IMR-90 (cell line): Measurements from ENCODE around the gene BLOC1S2. TPM values are rescaled to one million over a fixed set of nuclear protein-coding genes. Genes with fewer than 3 reads are reported as not detected.

Experiments used
- ATAC-seq: fragments of 200-7000 bp; cut with Tn5 transposase; 2 replicates; pipeline ENCODE4 v1.9.1; 2020; ENCODE audit warnings: low read depth, mild to moderate bottlenecking, moderate library complexity
- BruUV-seq: library from RNA; stranded (reverse); fragments of 400-500 nt; replicated peaks from 2 replicates; lab custom pipeline; 2021; lab: Mats Ljungman, UMichigan
- CTCF ChIA-PET: fragments of 300-600 bp; formaldehyde crosslinking; extraction: SDS; loops from one replicate; lab custom pipeline; 2021; ENCODE audit warnings: antibody characterized with exemption; lab: Yijun Ruan, JAX
- POLR2A ChIA-PET: fragments of 300-600 bp; sonication (Branson Sonifier 250); formaldehyde crosslinking; loops from one replicate; lab custom pipeline; 2022; ENCODE audit warnings: antibody characterized with exemption; ENCODE audit not compliant: unreplicated experiment; lab: Charles Lee
- DNase-seq: peaks from one replicate; pipeline ENCODE4 v3.0.0; 2013
- H2AFZ ChIP-seq: replicated peaks from 2 replicates; pipeline ENCODE3; 2013; ENCODE audit warnings: low read length, mild to moderate bottlenecking; ENCODE audit not compliant: poor library complexity
- H2AK5ac ChIP-seq: 2 replicates; pipeline ENCODE4 v1.6.1; 2013; ENCODE audit warnings: low read depth, low read length, inconsistent platforms
- H2AK9ac ChIP-seq: replicated peaks from 2 replicates; pipeline ENCODE3; 2013; ENCODE audit warnings: mild to moderate bottlenecking, low read depth, low read length, moderate library complexity; ENCODE audit not compliant: poor library complexity
- H2BK120ac ChIP-seq: 2 replicates; pipeline ENCODE4 v1.6.1; 2013; ENCODE audit warnings: low read depth, low read length, inconsistent platforms
- H2BK15ac ChIP-seq: 3 replicates; pipeline ENCODE4 v1.6.1; 2013; ENCODE audit warnings: low read depth, low read length, inconsistent platforms
- H2BK20ac ChIP-seq: 2 replicates; pipeline ENCODE4 v1.6.1; 2013; ENCODE audit warnings: low read depth, mild to moderate bottlenecking, inconsistent platforms, low read length, moderate library complexity
- H2BK5ac ChIP-seq: 2 replicates; pipeline ENCODE4 v1.6.1; 2013; ENCODE audit warnings: mild to moderate bottlenecking, low read depth, low read length, inconsistent platforms; ENCODE audit not compliant: poor library complexity, severe bottlenecking
- H3K14ac ChIP-seq: replicated peaks from 2 replicates; pipeline ENCODE4 v1.6.1; 2013; ENCODE audit warnings: low read depth, low read length, inconsistent platforms
- H3K18ac ChIP-seq: 2 replicates; pipeline ENCODE4 v1.6.1; 2013; ENCODE audit warnings: low read depth, low read length, control low read depth
- H3K23ac ChIP-seq: 2 replicates; pipeline ENCODE4 v1.6.1; 2013; ENCODE audit warnings: low read depth, low read length, inconsistent platforms
- H3K27ac ChIP-seq: 2 replicates; pipeline ENCODE4 v1.5.1; 2013; ENCODE audit warnings: mild to moderate bottlenecking, control low read depth, low read length; ENCODE audit not compliant: insufficient read depth
- H3K27me3 ChIP-seq: 2 replicates; pipeline ENCODE4 v1.6.1; 2013; ENCODE audit warnings: low read length; ENCODE audit not compliant: control insufficient read depth, insufficient read depth
- H3K36me3 ChIP-seq: 2 replicates; pipeline ENCODE4 v1.6.1; 2013; ENCODE audit warnings: low read length, mixed read lengths; ENCODE audit not compliant: control insufficient read depth, insufficient read depth
- H3K4ac ChIP-seq: 2 replicates; pipeline ENCODE4 v1.6.1; 2013; ENCODE audit warnings: low read depth, low read length, inconsistent platforms
- H3K4me1 ChIP-seq: 2 replicates; pipeline ENCODE4 v1.6.1; 2013; ENCODE audit warnings: low read length, mixed read lengths; ENCODE audit not compliant: control insufficient read depth, insufficient read depth
- H3K4me2 ChIP-seq: 2 replicates; pipeline ENCODE4 v1.6.1; 2013; ENCODE audit warnings: low read depth, mild to moderate bottlenecking, control low read depth, low read length, moderate library complexity
- H3K4me3 ChIP-seq: 2 replicates; pipeline ENCODE4 v1.5.1; 2013; ENCODE audit warnings: low read depth, mild to moderate bottlenecking, control low read depth, low read length, moderate library complexity; ENCODE audit not compliant: insufficient read depth
- H3K56ac ChIP-seq: 2 replicates; pipeline ENCODE4 v1.6.1; 2013; ENCODE audit warnings: low read length, inconsistent platforms; ENCODE audit not compliant: insufficient read depth; ENCODE audit errors: extremely low read depth
- H3K79me1 ChIP-seq, 2 experiments: 2 replicates each; pipeline ENCODE4 v1.6.1; 2013; ENCODE audit warnings: low read length in 2 of 2, inconsistent platforms in 1 of 2, low read depth in 1 of 2
- H3K9ac ChIP-seq: 2 replicates; pipeline ENCODE4 v1.6.1; 2013; ENCODE audit warnings: low read depth, low read length, control low read depth
- H3K9me1 ChIP-seq: 2 replicates; pipeline ENCODE4 v1.6.1; 2013; ENCODE audit warnings: low read length, inconsistent platforms; ENCODE audit not compliant: insufficient read depth
- H3K9me3 ChIP-seq: 2 replicates; pipeline ENCODE4 v1.6.1; 2013; ENCODE audit warnings: low read length; ENCODE audit not compliant: control insufficient read depth, insufficient read depth
- H4K20me1 ChIP-seq: 2 replicates; pipeline ENCODE4 v1.6.1; 2013; ENCODE audit warnings: low read length, inconsistent platforms; ENCODE audit not compliant: insufficient read depth
- H4K5ac ChIP-seq: 2 replicates; pipeline ENCODE4 v1.6.1; 2013; ENCODE audit warnings: mild to moderate bottlenecking, low read depth, low read length, control low read depth
- H4K8ac ChIP-seq, 2 experiments: 2 replicates each; pipeline ENCODE4 v1.6.1; 2013; ENCODE audit warnings: low read depth in 2 of 2, low read length in 2 of 2, control low read depth in 1 of 2, inconsistent platforms in 1 of 2
- H4K91ac ChIP-seq: 2 replicates; pipeline ENCODE4 v1.6.1; 2013; ENCODE audit warnings: low read depth, low read length, inconsistent platforms; ENCODE audit not compliant: insufficient read depth
- BHLHE40 ChIP-seq: fragments of 150-350 bp; IDR thresholded peaks from 2 replicates; pipeline ENCODE4 v1.6.1; 2016; ENCODE audit warnings: mild to moderate bottlenecking, low read depth, low read length
- CEBPB ChIP-seq: IDR thresholded peaks from 2 replicates; pipeline ENCODE4 v1.6.1; 2012; ENCODE audit warnings: low read depth, low read length, improper control_type of control experiment
- CHD1 ChIP-seq: IDR thresholded peaks from 2 replicates; pipeline ENCODE4 v1.6.1; 2012; ENCODE audit warnings: low read depth, low read length, improper control_type of control experiment
- FOS ChIP-seq: fragments of 150-350 bp; IDR thresholded peaks from 2 replicates; pipeline ENCODE4 v1.6.1; 2016; ENCODE audit warnings: low read depth, low read length
- MAFK ChIP-seq: IDR thresholded peaks from 2 replicates; pipeline ENCODE4 v1.6.1; 2012; ENCODE audit warnings: low read depth, low read length, improper control_type of control experiment
- MAZ ChIP-seq: IDR thresholded peaks from 2 replicates; pipeline ENCODE4 v1.6.1; 2012; ENCODE audit warnings: low read depth, mild to moderate bottlenecking, low read length, improper control_type of control experiment, moderate library complexity, borderline replicate concordance
- MXI1 ChIP-seq: IDR thresholded peaks from 2 replicates; pipeline ENCODE4 v1.6.1; 2012; ENCODE audit warnings: low read depth, mild to moderate bottlenecking, low read length, moderate library complexity, borderline replicate concordance
- NFE2L2 ChIP-seq: fragments of 150-350 bp; IDR thresholded peaks from 2 replicates; pipeline ENCODE4 v1.6.1; 2016; ENCODE audit warnings: low read depth, mild to moderate bottlenecking, low read length
- POLR2A ChIP-seq: IDR thresholded peaks from 2 replicates; pipeline ENCODE4 v1.6.1; 2012; ENCODE audit warnings: mild to moderate bottlenecking, low read depth, low read length
- RAD21 ChIP-seq: IDR thresholded peaks from 2 replicates; pipeline ENCODE4 v1.6.1; 2012; ENCODE audit warnings: low read length, improper control_type of control experiment
- RFX5 ChIP-seq: IDR thresholded peaks from 2 replicates; pipeline ENCODE4 v1.8.0; 2012; ENCODE audit warnings: low read depth, mild to moderate bottlenecking, low read length, moderate library complexity
- SMC3 ChIP-seq: fragments of 150-350 bp; IDR thresholded peaks from 2 replicates; pipeline ENCODE4 v1.6.1; 2016; ENCODE audit warnings: low read depth, mild to moderate bottlenecking, antibody characterized with exemption, low read length, moderate library complexity
- WGBS, 2 experiments: methylation state at CpG; one replicate each; pipeline versions ENCODE4 v1.1.5 to v1.1.7; 2013; ENCODE audit warnings: missing lambda C conversion rate in 2 of 2; ENCODE audit not compliant: insufficient read length in 1 of 2; ENCODE audit errors: extremely low coverage in 2 of 2; 5-methylcytosine and 5-hydroxymethylcytosine counted together
- dilution Hi-C: fragments of 300-500 bp; cut with HindIII; formaldehyde crosslinking; loops from one replicate; pipeline ENCODE4 v1.14.3; 2018; ENCODE audit warnings: low sequenced_read_pairs; ENCODE audit not compliant: unreplicated experiment
- in situ Hi-C: fragments of 300-500 bp; cut with MboI; formaldehyde crosslinking; loops from 3 replicates; pipeline ENCODE4 v1.14.3; 2019; ENCODE audit warnings: low sequenced_read_pairs, inconsistent platforms, mixed read lengths
- intact Hi-C: fragments of 100-400 bp; cut with micrococcal nuclease; formaldehyde crosslinking; loops from 2 replicates; pipeline ENCODE4 v1.10.0; 2022
- polyA plus RNA-seq, 3 experiments: library from polyadenylated mRNA; depleted of rRNA; stranded (reverse); fragments of >200 nt; gene quantifications; 2 replicates each; pipeline ENCODE4 v1.2.3, GENCODE V29; 2012; ENCODE audit warnings: low replicate concordance in 1 of 3
- total RNA-seq: library from RNA; depleted of rRNA; stranded (reverse); fragments of >200 nt; gene quantifications from 2 replicates; pipeline ENCODE4 v1.2.3, GENCODE V29; 2012
- TF ChIP-seq, protein P1 (sequence below): conservative IDR thresholded peaks from 2 replicates; pipeline ENCODE4 v1.5.1; 2012; ENCODE audit warnings: mild to moderate bottlenecking, low read depth, low read length, improper control_type of control experiment
- TF ChIP-seq, protein P2 (sequence below): fragments of 150-350 bp; IDR thresholded peaks from 2 replicates; pipeline ENCODE4 v1.6.1; 2016; ENCODE audit warnings: low read depth, mild to moderate bottlenecking, low read length, moderate library complexity, borderline replicate concordance
- TF ChIP-seq, protein P3 (sequence below): fragments of 150-350 bp; IDR thresholded peaks from 2 replicates; pipeline ENCODE4 v1.6.1; 2017; ENCODE audit warnings: mild to moderate bottlenecking, antibody characterized with exemption, low read length, low read depth

Gene BLOC1S2
- total and polyA plus RNA-seq, 2 of the 4 experiments (the other 2 are of a cell fraction) = 26.0 to 28.9 TPM

DNA sequence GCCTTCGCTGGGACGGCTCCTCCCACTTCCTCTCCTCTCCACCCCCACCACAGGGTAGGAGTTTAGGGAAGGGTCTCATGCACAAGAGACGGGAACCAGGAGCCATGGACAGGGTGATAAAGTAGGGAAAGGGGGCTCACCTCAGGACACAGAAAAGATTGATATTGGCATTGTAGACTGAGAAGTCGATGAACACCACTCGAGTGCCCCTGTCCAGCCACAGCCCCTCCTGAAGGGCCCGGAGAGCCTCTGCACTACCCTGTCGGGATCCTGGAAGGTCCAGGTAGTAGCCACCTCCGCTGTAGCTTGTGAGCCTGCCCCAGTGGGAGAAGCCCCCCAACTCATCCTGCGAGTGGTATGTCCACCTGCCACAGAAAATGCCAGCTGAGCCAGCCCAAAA is 10.8 kb upstream of the BLOC1S2 start:
- H2BK20ac ChIP-seq = no peak overlapping the region
- no peak overlapping the region for H3K14ac ChIP-seq
- H3K18ac ChIP-seq = no peak overlapping the region
- dilution Hi-C loops = no loop called here
- intact Hi-C loops = no loop called here
- no peaks in the 10 kb centered on the region for H3K36me3 ChIP-seq
- no peak overlapping the region for H3K56ac ChIP-seq
- no peak for ATAC-seq
- no peaks in the 10 kb centered on the region for H3K4me1 ChIP-seq
- H3K4me2 ChIP-seq = no peak overlapping the region
- H3K9me3 ChIP-seq = no peaks in the 10 kb centered on the region
- POLR2A ChIA-PET = no interaction called here
- CTCF ChIA-PET = no interaction called here
- no peak overlapping the region for H3K27ac ChIP-seq
- H2AFZ ChIP-seq = no peak overlapping the region
- H2BK15ac ChIP-seq = no peak overlapping the region
- H3K79me1 ChIP-seq = no peaks in the 10 kb centered on the region
- in situ Hi-C loops = no loop called here
- no peak overlapping the region for H3K23ac ChIP-seq
- no peaks in the 10 kb centered on the region for H4K20me1 ChIP-seq
- H2BK5ac ChIP-seq = no peak overlapping the region
- TF ChIP-seq RFX5 (no peak), MXI1 (no peak), RAD21 (no peak), FOS (no peak), SMC3 (no peak), NFE2L2 (no peak), BHLHE40 (no peak), POLR2A (no peak), CEBPB (no peak), CHD1 (no peak), MAFK (no peak), MAZ (no peak)
- TF ChIP-seq, protein P1, sequence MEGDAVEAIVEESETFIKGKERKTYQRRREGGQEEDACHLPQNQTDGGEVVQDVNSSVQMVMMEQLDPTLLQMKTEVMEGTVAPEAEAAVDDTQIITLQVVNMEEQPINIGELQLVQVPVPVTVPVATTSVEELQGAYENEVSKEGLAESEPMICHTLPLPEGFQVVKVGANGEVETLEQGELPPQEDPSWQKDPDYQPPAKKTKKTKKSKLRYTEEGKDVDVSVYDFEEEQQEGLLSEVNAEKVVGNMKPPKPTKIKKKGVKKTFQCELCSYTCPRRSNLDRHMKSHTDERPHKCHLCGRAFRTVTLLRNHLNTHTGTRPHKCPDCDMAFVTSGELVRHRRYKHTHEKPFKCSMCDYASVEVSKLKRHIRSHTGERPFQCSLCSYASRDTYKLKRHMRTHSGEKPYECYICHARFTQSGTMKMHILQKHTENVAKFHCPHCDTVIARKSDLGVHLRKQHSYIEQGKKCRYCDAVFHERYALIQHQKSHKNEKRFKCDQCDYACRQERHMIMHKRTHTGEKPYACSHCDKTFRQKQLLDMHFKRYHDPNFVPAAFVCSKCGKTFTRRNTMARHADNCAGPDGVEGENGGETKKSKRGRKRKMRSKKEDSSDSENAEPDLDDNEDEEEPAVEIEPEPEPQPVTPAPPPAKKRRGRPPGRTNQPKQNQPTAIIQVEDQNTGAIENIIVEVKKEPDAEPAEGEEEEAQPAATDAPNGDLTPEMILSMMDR = no peak
- TF ChIP-seq, protein P2, sequence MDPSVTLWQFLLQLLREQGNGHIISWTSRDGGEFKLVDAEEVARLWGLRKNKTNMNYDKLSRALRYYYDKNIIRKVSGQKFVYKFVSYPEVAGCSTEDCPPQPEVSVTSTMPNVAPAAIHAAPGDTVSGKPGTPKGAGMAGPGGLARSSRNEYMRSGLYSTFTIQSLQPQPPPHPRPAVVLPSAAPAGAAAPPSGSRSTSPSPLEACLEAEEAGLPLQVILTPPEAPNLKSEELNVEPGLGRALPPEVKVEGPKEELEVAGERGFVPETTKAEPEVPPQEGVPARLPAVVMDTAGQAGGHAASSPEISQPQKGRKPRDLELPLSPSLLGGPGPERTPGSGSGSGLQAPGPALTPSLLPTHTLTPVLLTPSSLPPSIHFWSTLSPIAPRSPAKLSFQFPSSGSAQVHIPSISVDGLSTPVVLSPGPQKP = no peak
- TF ChIP-seq, protein P3, sequence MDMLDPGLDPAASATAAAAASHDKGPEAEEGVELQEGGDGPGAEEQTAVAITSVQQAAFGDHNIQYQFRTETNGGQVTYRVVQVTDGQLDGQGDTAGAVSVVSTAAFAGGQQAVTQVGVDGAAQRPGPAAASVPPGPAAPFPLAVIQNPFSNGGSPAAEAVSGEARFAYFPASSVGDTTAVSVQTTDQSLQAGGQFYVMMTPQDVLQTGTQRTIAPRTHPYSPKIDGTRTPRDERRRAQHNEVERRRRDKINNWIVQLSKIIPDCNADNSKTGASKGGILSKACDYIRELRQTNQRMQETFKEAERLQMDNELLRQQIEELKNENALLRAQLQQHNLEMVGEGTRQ = no peak
- no peak overlapping the region for H4K8ac ChIP-seq
- DNase-seq = no peak
- no peak overlapping the region for H3K4me3 ChIP-seq
- H3K27me3 ChIP-seq = peaks cover 37% of the 10 kb centered on the region
- H2AK9ac ChIP-seq = no peak overlapping the region
- no TSS peak for BruUV-seq
- H3K4ac ChIP-seq = no peak overlapping the region
- WGBS, 2 experiments = 80% methylated on average over 1 of the region's 9 CpGs; no CpG with 5 or more reads in 1 of the 2 experiments
- no peak overlapping the region for H3K9ac ChIP-seq
- no peak overlapping the region for H4K5ac ChIP-seq
- H3K9me1 ChIP-seq = no peaks in the 10 kb centered on the region
- H2AK5ac ChIP-seq = no peak overlapping the region
- no peak overlapping the region for H4K91ac ChIP-seq
- H2BK120ac ChIP-seq = no peak overlapping the region
